Osteoblast (primary cell): ENCODE results near the gene AZIN2. TPM values are rescaled to one million over a fixed set of nuclear protein-coding genes. Genes with fewer than 3 reads are reported as not detected.

ENCODE experiments used
- DNase-seq: peaks from one replicate; pipeline ENCODE4 v3.0.0; 2011; ENCODE audit warnings: low spot score, mixed read lengths; ENCODE audit not compliant: insufficient read length; ENCODE audit errors: missing footprints
- H2AFZ ChIP-seq: 2 replicates; pipeline ENCODE4 v1.6.0; 2011; ENCODE audit warnings: mild to moderate bottlenecking, low read length
- H3K27ac ChIP-seq: 2 replicates; pipeline ENCODE4 v1.5.1; 2011; ENCODE audit warnings: mild to moderate bottlenecking, low read depth, low read length, moderate library complexity
- H3K27me3 ChIP-seq: 2 replicates; pipeline ENCODE4 v1.6.0; 2012; ENCODE audit warnings: mild to moderate bottlenecking, control low read depth, inconsistent platforms, low read length, moderate library complexity; ENCODE audit not compliant: insufficient read depth
- H3K36me3 ChIP-seq: 2 replicates; pipeline ENCODE4 v1.5.1; 2011; ENCODE audit warnings: mild to moderate bottlenecking, low read length, control low read depth, moderate library complexity; ENCODE audit not compliant: insufficient read depth
- H3K4me1 ChIP-seq: 2 replicates; pipeline ENCODE4 v1.5.1; 2011; ENCODE audit warnings: mild to moderate bottlenecking, low read length, control low read depth, moderate library complexity; ENCODE audit not compliant: insufficient read depth
- H3K4me2 ChIP-seq: 2 replicates; pipeline ENCODE4 v1.6.0; 2011; ENCODE audit warnings: mild to moderate bottlenecking, low read length; ENCODE audit not compliant: insufficient read depth
- H3K4me3 ChIP-seq: fragments of 200-600 bp; sonication (generic); 3 replicates; pipeline ENCODE4 v1.5.1; 2012; ENCODE audit warnings: mild to moderate bottlenecking, low read length, inconsistent platforms; ENCODE audit not compliant: insufficient read depth
- H3K79me2 ChIP-seq: 2 replicates; pipeline ENCODE4 v1.6.0; 2012; ENCODE audit warnings: mild to moderate bottlenecking, low read length, control low read depth, inconsistent platforms; ENCODE audit not compliant: insufficient read depth
- H3K9me3 ChIP-seq: 2 replicates; pipeline ENCODE4 v1.5.1; 2011; ENCODE audit warnings: low read depth, low read length, control low read depth
- H4K20me1 ChIP-seq: 2 replicates; pipeline ENCODE4 v1.6.0; 2012; ENCODE audit warnings: mild to moderate bottlenecking, low read length, control low read depth; ENCODE audit not compliant: insufficient read depth
- total RNA-seq: library from RNA; depleted of rRNA; stranded (reverse); fragments of >200 nt; gene quantifications from 2 replicates; pipeline ENCODE4 v1.2.3, GENCODE V29; 2012
- TF ChIP-seq, protein P1 (sequence below): IDR thresholded peaks from 2 replicates; pipeline ENCODE4 v1.5.1; 2011; ENCODE audit warnings: mild to moderate bottlenecking, low read depth, low read length, moderate library complexity; ENCODE audit errors: extremely low read depth

The AZIN2 gene
- total RNA-seq, 1 donor: 18.8 TPM

DNA sequence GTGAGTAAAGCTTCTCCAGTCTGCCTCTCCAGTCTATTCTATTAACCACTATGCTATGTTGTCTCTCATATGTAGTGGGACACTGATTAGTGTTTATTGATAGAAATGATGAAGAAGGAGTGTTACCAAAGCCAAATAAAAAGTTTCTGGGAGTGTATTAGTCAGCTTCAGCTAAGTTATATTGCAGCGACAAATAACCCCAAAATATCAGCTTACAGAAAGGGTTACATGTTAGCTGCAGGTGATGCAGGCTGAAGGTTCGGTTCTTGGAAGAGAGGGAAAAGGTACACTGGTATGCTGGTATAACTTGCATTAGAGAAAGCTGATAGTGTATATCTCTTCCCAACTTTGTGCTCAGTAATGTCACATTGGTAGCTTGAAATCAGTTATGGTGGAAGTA is 33.7 kb upstream of the AZIN2 start:
- H3K27ac ChIP-seq: no peak overlapping the region
- no peaks in the 10 kb centered on the region for H3K79me2 ChIP-seq
- H2AFZ ChIP-seq: no peak overlapping the region
- H3K4me3 ChIP-seq: no peak overlapping the region
- no peaks in the 10 kb centered on the region for H4K20me1 ChIP-seq
- no peak overlapping the region for H3K4me2 ChIP-seq
- no peak for DNase-seq
- peaks cover 13% of the 10 kb centered on the region for H3K4me1 ChIP-seq
- H3K27me3 ChIP-seq: no peaks in the 10 kb centered on the region
- H3K9me3 ChIP-seq: no peaks in the 10 kb centered on the region
- TF ChIP-seq, protein P1, sequence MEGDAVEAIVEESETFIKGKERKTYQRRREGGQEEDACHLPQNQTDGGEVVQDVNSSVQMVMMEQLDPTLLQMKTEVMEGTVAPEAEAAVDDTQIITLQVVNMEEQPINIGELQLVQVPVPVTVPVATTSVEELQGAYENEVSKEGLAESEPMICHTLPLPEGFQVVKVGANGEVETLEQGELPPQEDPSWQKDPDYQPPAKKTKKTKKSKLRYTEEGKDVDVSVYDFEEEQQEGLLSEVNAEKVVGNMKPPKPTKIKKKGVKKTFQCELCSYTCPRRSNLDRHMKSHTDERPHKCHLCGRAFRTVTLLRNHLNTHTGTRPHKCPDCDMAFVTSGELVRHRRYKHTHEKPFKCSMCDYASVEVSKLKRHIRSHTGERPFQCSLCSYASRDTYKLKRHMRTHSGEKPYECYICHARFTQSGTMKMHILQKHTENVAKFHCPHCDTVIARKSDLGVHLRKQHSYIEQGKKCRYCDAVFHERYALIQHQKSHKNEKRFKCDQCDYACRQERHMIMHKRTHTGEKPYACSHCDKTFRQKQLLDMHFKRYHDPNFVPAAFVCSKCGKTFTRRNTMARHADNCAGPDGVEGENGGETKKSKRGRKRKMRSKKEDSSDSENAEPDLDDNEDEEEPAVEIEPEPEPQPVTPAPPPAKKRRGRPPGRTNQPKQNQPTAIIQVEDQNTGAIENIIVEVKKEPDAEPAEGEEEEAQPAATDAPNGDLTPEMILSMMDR: no peak
- H3K36me3 ChIP-seq: no peaks in the 10 kb centered on the region

DNA sequence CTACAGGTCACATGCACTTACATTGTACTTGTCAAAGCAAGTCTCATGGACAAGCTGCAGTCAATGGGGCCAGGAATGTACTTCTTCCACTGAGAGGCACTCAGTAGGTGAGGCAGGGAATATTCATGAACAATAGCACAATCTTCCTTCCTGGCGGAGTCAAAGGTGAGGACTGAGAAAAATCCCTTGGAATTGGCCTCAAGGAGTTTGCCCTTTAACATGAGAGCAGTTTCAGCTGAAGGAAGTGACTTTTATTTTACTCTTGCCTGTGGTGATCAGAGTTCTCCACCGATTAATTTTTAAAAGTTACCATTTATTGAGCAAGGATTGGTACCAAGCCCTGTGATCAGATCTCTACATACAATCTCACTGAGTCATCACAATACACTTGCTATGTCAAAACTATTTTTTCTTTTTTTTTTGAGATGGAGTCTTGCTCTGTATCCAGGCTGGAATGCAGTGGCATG is 33.1 kb upstream of the AZIN2 start:
- Histone ChIP-seq H3K36me3 (no peaks in the 10 kb centered on the region), H2AFZ (no peak overlapping the region), H3K4me1 (peaks cover 13% of the 10 kb centered on the region), H3K27ac (no peak overlapping the region), H3K4me2 (no peak overlapping the region), H3K79me2 (no peaks in the 10 kb centered on the region), H4K20me1 (no peaks in the 10 kb centered on the region), H3K4me3 (no peak overlapping the region), H3K27me3 (no peaks in the 10 kb centered on the region), H3K9me3 (no peaks in the 10 kb centered on the region)
- TF ChIP-seq, protein P1: no peak
- no peak for DNase-seq

DNA sequence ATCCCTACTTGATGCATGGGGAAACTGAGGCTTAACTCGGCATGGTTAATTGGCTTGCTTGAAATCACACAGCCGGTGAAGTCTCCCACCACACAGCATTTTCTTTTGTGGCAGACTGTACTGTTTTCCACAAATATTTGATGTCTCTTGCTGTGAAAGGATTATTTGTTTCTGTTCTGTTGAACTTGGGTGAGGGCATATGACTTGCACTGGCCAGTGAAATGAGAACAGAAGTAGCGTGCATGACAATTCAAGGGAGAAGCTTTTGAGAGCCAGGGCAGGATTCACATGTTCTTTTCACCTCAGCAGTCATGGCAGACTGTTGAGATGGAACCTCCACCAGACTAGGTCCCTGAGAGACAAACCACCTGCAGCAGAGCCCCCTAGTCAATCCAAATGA is 32.5 kb upstream of the AZIN2 start:
- DNase-seq: no peak
- H3K4me1 ChIP-seq: peaks cover 13% of the 10 kb centered on the region
- H3K27ac ChIP-seq: no peak overlapping the region

DNA sequence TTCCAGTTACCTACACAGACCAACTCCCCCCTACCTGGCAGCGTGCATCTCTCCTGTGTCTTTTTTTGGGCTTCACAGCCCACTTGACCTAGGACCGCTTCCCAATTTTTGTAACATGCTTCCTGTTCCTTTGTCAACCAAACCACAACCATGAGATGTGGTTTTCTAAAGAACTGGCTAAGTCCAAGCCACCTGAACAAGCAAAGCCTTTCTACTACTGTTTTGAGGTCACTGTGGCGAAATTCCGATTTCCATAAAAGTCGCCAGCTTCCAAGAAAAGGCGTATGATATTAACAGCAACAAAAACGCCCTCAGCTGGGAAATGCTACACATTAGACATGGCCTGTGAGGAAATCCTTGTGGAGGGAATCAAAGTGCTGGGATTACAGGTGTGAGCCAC is 31.6 kb upstream of the AZIN2 start:
- no peaks in the 10 kb centered on the region for H3K9me3 ChIP-seq
- TF ChIP-seq, protein P1: no peak
- peaks cover 13% of the 10 kb centered on the region for H3K4me1 ChIP-seq
- H3K4me2 ChIP-seq: no peak overlapping the region
- H4K20me1 ChIP-seq: no peaks in the 10 kb centered on the region
- no peaks in the 10 kb centered on the region for H3K79me2 ChIP-seq
- no peak for DNase-seq
- peak overlapping the region; percentile 84 for H3K27ac ChIP-seq
- H3K4me3 ChIP-seq: no peak overlapping the region
- H2AFZ ChIP-seq: no peak overlapping the region
- no peaks in the 10 kb centered on the region for H3K27me3 ChIP-seq
- H3K36me3 ChIP-seq: no peaks in the 10 kb centered on the region

More for the DNA sequence above, 32.5 kb upstream of the AZIN2 start:
- H3K27me3 ChIP-seq: no peaks in the 10 kb centered on the region
- no peak overlapping the region for H3K4me2 ChIP-seq
- TF ChIP-seq, protein P1: no peak
- no peaks in the 10 kb centered on the region for H3K79me2 ChIP-seq
- no peak overlapping the region for H3K4me3 ChIP-seq
- no peak overlapping the region for H2AFZ ChIP-seq
- no peaks in the 10 kb centered on the region for H3K9me3 ChIP-seq
- H4K20me1 ChIP-seq: no peaks in the 10 kb centered on the region
- no peaks in the 10 kb centered on the region for H3K36me3 ChIP-seq
